ENCODE measurements around the gene FUCA2.

GRCh38 chr6:143515061-143515760 lies 3.7 kb upstream of the FUCA2 start:
- TF ChIP-seq CTCF (IDR thresholded peaks at IDR 0.05) (no peak), POLR2A (IDR thresholded peaks at IDR 0.05) (no peak), POLR2AphosphoS5 (IDR thresholded peaks at IDR 0.05; ENCODE audit: insufficient read depth in 1 of 2, low read depth in 1 of 2) (no peak)

Measured in vagina (tissue), 2 donors.